Endothelial cell of umbilical vein (primary cell): ENCODE measurements around the gene HDAC9. TPM values are rescaled to one million over a fixed set of nuclear protein-coding genes. Genes with fewer than 3 reads are reported as not detected.

Experiments used
- BruUV-seq: library from RNA; stranded (reverse); fragments of 400-500 nt; replicated peaks from 2 replicates; lab custom pipeline; 2021; lab: Mats Ljungman, UMichigan
- CTCF ChIA-PET: fragments of 300-600, 350-600 bp; sonication (Branson Sonifier 250); formaldehyde crosslinking; loops from one replicate; lab custom pipeline; 2021; ENCODE audit warnings: antibody characterized with exemption, inconsistent platforms; lab: Charles Lee
- POLR2A ChIA-PET: fragments of 300-600, 350-600 bp; sonication (Branson Sonifier 250); formaldehyde crosslinking; loops from one replicate; lab custom pipeline; 2021; ENCODE audit warnings: antibody characterized with exemption, inconsistent platforms; lab: Charles Lee
- DNase-seq: peaks from one replicate; pipeline ENCODE4 v3.0.0-alpha.2; 2011; ENCODE audit warnings: low read depth, low spot score
- FAIRE-seq: peaks from 2 replicates; lab custom pipeline; 2011; peaks lifted over from hg19 to GRCh38; lab: Jason Lieb, UNC
- H2AFZ ChIP-seq: 2 replicates; pipeline ENCODE4 v1.6.0; 2012; ENCODE audit warnings: low read depth, low read length, control low read depth, inconsistent platforms
- H3K27ac ChIP-seq: 2 replicates; pipeline ENCODE4 v1.5.1; 2011; ENCODE audit warnings: low read depth, mild to moderate bottlenecking, control low read depth, low read length, moderate library complexity; ENCODE audit not compliant: insufficient read depth
- H3K27me3 ChIP-seq, 2 experiments: 2 replicates each; pipeline versions ENCODE4 v1.6.0 to v1.6.1; 2011; ENCODE audit warnings: low read length in 2 of 2, mixed read lengths in 1 of 2; ENCODE audit not compliant: control insufficient read depth in 2 of 2, insufficient read depth in 2 of 2
- H3K36me3 ChIP-seq, 2 experiments: 2 replicates in 1 of 2; 3 replicates in 1 of 2; pipeline ENCODE4 v1.5.1; 2011; ENCODE audit warnings: low read length in 2 of 2, mild to moderate bottlenecking in 1 of 2, moderate library complexity in 1 of 2; ENCODE audit not compliant: control insufficient read depth in 2 of 2, insufficient read depth in 2 of 2; ENCODE audit errors: extremely low read depth in 1 of 2
- H3K4me1 ChIP-seq: 3 replicates; pipeline ENCODE4 v1.5.1; 2011; ENCODE audit warnings: mild to moderate bottlenecking, low read length; ENCODE audit not compliant: control insufficient read depth, insufficient read depth; ENCODE audit errors: extremely low read depth
- H3K4me2 ChIP-seq: 2 replicates; pipeline ENCODE4 v1.6.1; 2011; ENCODE audit warnings: low read length, control low read depth, mixed read lengths; ENCODE audit not compliant: insufficient read depth
- H3K4me3 ChIP-seq, 3 experiments: fragments of 200-600 bp in 1 of 3; sonication (generic), shearing (Covaris generic) in 1 of 3; replicated peaks in 1 of 3; 2 replicates each; pipeline ENCODE4 v1.5.1; 2011 to 2016; ENCODE audit warnings: control low read depth in 3 of 3, low read length in 3 of 3, mild to moderate bottlenecking in 2 of 3, inconsistent platforms in 1 of 3, low read depth in 1 of 3, moderate library complexity in 1 of 3; ENCODE audit not compliant: insufficient read depth in 1 of 3
- H3K79me2 ChIP-seq: 2 replicates; pipeline ENCODE4 v1.6.0; 2012; ENCODE audit warnings: low read length, inconsistent platforms; ENCODE audit not compliant: control insufficient read depth, insufficient read depth
- H3K9ac ChIP-seq: replicated peaks from 2 replicates; pipeline ENCODE3; 2011; ENCODE audit warnings: low read length, control low read depth; ENCODE audit not compliant: insufficient read depth; ENCODE audit errors: extremely low read depth
- H3K9me1 ChIP-seq: replicated peaks from 3 replicates; pipeline ENCODE4 v1.6.0; 2011; ENCODE audit warnings: mild to moderate bottlenecking, low read length; ENCODE audit not compliant: control insufficient read depth, insufficient read depth; ENCODE audit errors: extremely low read depth
- H3K9me3 ChIP-seq: replicated peaks from 2 replicates; pipeline ENCODE4 v1.5.1; 2012; ENCODE audit warnings: low read length, inconsistent platforms; ENCODE audit not compliant: control insufficient read depth, insufficient read depth
- H4K20me1 ChIP-seq: replicated peaks from 2 replicates; pipeline ENCODE3; 2011; ENCODE audit warnings: mild to moderate bottlenecking, low read length; ENCODE audit not compliant: control insufficient read depth, insufficient read depth; ENCODE audit errors: extremely low read depth
- EZH2 ChIP-seq: IDR thresholded peaks from 2 replicates; pipeline ENCODE4 v1.6.1; 2012; ENCODE audit warnings: borderline replicate concordance, low read depth, mild to moderate bottlenecking, moderate library complexity, low read length, inconsistent platforms; ENCODE audit not compliant: severe bottlenecking
- FOS ChIP-seq: IDR thresholded peaks from 2 replicates; pipeline ENCODE4 v1.6.1; 2011; ENCODE audit warnings: mild to moderate bottlenecking, low read length, moderate library complexity, borderline replicate concordance; ENCODE audit not compliant: insufficient read depth
- GATA2 ChIP-seq: IDR thresholded peaks from 2 replicates; pipeline ENCODE4 v1.7.0; 2011; ENCODE audit warnings: low read depth, mild to moderate bottlenecking, moderate library complexity, mixed read lengths, low read length; ENCODE audit not compliant: insufficient read length, insufficient read depth
- JUN ChIP-seq: IDR thresholded peaks from 2 replicates; pipeline ENCODE4 v1.6.1; 2011; ENCODE audit warnings: borderline replicate concordance, low read depth; ENCODE audit not compliant: insufficient read length, insufficient read depth
- MYC ChIP-seq: IDR thresholded peaks from one replicate; pipeline ENCODE4 v1.6.1; 2011; ENCODE audit warnings: mild to moderate bottlenecking, low read depth, low read length
- POLR2A ChIP-seq: IDR thresholded peaks from 2 replicates; pipeline ENCODE4 v1.6.1; 2012; ENCODE audit warnings: low read depth, mild to moderate bottlenecking, control low read depth, low read length
- POLR2AphosphoS5 ChIP-seq: IDR thresholded peaks from 2 replicates; pipeline ENCODE4 v1.6.1; 2012; ENCODE audit warnings: low read depth, mild to moderate bottlenecking, control low read depth, low read length, moderate library complexity; ENCODE audit not compliant: insufficient read depth
- dilution Hi-C: fragments of 300-500 bp; cut with MboI; formaldehyde crosslinking; loops from one replicate; pipeline ENCODE4 v1.15.0; 2019; ENCODE audit warnings: low sequenced_read_pairs; ENCODE audit not compliant: extremely low pct_ligation_motif_present
- intact Hi-C: fragments of 100-400 bp; cut with micrococcal nuclease; formaldehyde crosslinking; loops from one replicate; pipeline ENCODE4 v1.10.0; 2022
- polyA plus RNA-seq, 4 experiments: library from polyadenylated mRNA; depleted of rRNA in 3 of 4; stranded (reverse) in 3 of 4; unstranded in 1 of 4; fragments of >200 nt; gene quantifications; 2 replicates each; pipeline versions ENCODE4 v1.2.1 to v1.2.3, GENCODE V29; 2011 to 2012; ENCODE audit warnings: missing spikeins in 1 of 4
- total RNA-seq: library from RNA; stranded (reverse); gene quantifications from 2 replicates; pipeline ENCODE4 v1.2.3, GENCODE V29; 2021
- TF ChIP-seq, protein P1 (sequence below), 2 donors: IDR thresholded peaks; 1 replicate in 1 of 2; 2 replicates in 1 of 2; pipeline ENCODE4 v1.5.1; 2011; ENCODE audit warnings: low read length in 2 of 2, mild to moderate bottlenecking in 2 of 2, moderate library complexity in 2 of 2, control low read depth in 1 of 2, inconsistent platforms in 1 of 2, low read depth in 1 of 2; ENCODE audit not compliant: insufficient read depth in 1 of 2; ENCODE audit errors: extremely low read depth in 1 of 2
- TF ChIP-seq, protein P2 (sequence below): IDR thresholded peaks from 2 replicates; pipeline ENCODE4 v1.6.1; 2011; ENCODE audit not compliant: insufficient read depth, insufficient read length

Gene HDAC9
- total and polyA plus RNA-seq, 2 donors (not counting 3 experiments of a cell fraction or from before 2014, with no cell fraction given), result 1.8 to 11.6 TPM

DNA sequence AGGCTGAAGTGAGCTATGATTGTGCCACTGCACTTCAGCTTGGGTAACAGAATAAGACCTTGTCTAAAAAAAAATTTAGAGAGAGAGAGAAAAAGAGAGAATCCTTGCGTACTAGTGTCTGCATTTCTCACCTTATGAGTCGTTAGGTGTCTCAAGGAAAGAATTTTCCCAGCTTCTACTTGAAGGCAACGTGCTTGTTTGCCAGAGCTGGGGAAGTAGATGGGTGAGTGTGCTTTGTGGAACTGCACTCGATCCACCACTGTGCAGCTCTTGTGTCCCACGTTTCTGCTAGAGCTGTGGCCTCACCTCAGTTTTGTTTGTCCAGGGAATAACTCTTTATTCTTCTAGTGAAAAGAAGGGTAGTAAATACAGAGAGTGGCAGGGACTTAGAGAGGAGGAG, 38.9 kb downstream of the HDAC9 start:
- Histone ChIP-seq H3K27ac (no peak overlapping the region), H3K9me3 (no peaks in the 10 kb centered on the region), H2AFZ (no peak overlapping the region), H3K27me3 (no peaks in the 10 kb centered on the region), H3K4me3 (no peak overlapping the region), H4K20me1 (no peaks in the 10 kb centered on the region), H3K79me2 (no peaks in the 10 kb centered on the region), H3K36me3 (no peaks in the 10 kb centered on the region), H3K4me2 (no peak overlapping the region), H3K9ac (no peak overlapping the region), H3K9me1 (no peaks in the 10 kb centered on the region), H3K4me1 (no peaks in the 10 kb centered on the region)
- DNase-seq (no peak), FAIRE-seq (no peak)
- POLR2A ChIA-PET, result no interaction called here
- CTCF ChIA-PET, result no interaction called here
- no TSS peak for BruUV-seq
- dilution Hi-C loops, result no loop called here
- TF ChIP-seq EZH2 (no peak), POLR2AphosphoS5 (no peak), FOS (no peak), GATA2 (no peak), JUN (no peak), MYC (no peak), POLR2A (no peak)
- TF ChIP-seq, protein P1, sequence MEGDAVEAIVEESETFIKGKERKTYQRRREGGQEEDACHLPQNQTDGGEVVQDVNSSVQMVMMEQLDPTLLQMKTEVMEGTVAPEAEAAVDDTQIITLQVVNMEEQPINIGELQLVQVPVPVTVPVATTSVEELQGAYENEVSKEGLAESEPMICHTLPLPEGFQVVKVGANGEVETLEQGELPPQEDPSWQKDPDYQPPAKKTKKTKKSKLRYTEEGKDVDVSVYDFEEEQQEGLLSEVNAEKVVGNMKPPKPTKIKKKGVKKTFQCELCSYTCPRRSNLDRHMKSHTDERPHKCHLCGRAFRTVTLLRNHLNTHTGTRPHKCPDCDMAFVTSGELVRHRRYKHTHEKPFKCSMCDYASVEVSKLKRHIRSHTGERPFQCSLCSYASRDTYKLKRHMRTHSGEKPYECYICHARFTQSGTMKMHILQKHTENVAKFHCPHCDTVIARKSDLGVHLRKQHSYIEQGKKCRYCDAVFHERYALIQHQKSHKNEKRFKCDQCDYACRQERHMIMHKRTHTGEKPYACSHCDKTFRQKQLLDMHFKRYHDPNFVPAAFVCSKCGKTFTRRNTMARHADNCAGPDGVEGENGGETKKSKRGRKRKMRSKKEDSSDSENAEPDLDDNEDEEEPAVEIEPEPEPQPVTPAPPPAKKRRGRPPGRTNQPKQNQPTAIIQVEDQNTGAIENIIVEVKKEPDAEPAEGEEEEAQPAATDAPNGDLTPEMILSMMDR (IDR thresholded peaks at IDR 0.05; ENCODE audit: extremely low read depth in 1 of 2, insufficient read depth in 1 of 2, low read depth in 1 of 2, low read length in 2 of 2), result no peak
- TF ChIP-seq, protein P2, sequence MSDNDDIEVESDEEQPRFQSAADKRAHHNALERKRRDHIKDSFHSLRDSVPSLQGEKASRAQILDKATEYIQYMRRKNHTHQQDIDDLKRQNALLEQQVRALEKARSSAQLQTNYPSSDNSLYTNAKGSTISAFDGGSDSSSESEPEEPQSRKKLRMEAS, result no peak
- intact Hi-C loops, result no loop called here
